Heart right ventricle (tissue), 16 donors: ENCODE results near the gene SND1. TPM values are rescaled to one million over a fixed set of nuclear protein-coding genes. Genes with fewer than 3 reads are reported as not detected.

Experiments
- ATAC-seq, 8 donors: fragments of 200-7000 bp; cut with Tn5 transposase; one replicate each; pipeline ENCODE4 v1.9.1; 2020; ENCODE audit warnings: mild to moderate bottlenecking in 8 of 8, moderate library complexity in 8 of 8, moderate number of reproducible peaks in 1 of 8
- DNase-seq, 2 donors: peaks; one replicate each; pipeline ENCODE4 v3.0.0-alpha.2; 2020
- H3K27ac ChIP-seq, 10 donors: fragments of 200-600 bp; sonication (generic) in 2 of 10; one replicate each; pipeline versions ENCODE4 v1.5.0 to v1.8.0; 2020 to 2022; ENCODE audit warnings: mild to moderate bottlenecking in 3 of 10
- H3K27me3 ChIP-seq, 7 donors: fragments of 200-600 bp; one replicate each; pipeline ENCODE4 v1.8.0; 2021 to 2022; ENCODE audit warnings: mild to moderate bottlenecking in 2 of 7
- H3K36me3 ChIP-seq, 9 donors: fragments of 200-600 bp; sonication (generic) in 1 of 9; one replicate each; pipeline versions ENCODE4 v1.5.0 to v1.8.0; 2020 to 2022; ENCODE audit warnings: mild to moderate bottlenecking in 2 of 9
- H3K4me1 ChIP-seq, 9 donors: fragments of 200-600 bp; sonication (generic) in 1 of 9; one replicate each; pipeline versions ENCODE4 v1.5.0 to v1.8.0; 2020 to 2022; ENCODE audit warnings: mild to moderate bottlenecking in 4 of 9
- H3K4me3 ChIP-seq, 10 donors: fragments of 200-600 bp; sonication (generic) in 2 of 10; one replicate each; pipeline versions ENCODE4 v1.5.0 to v1.8.0; 2020 to 2022; ENCODE audit warnings: mild to moderate bottlenecking in 7 of 10, moderate library complexity in 2 of 10
- H3K9me3 ChIP-seq, 11 donors: fragments of 200-600 bp in 10 of 11; sonication (generic) in 2 of 11; one replicate each; pipeline versions ENCODE4 v1.5.0 to v1.8.0; 2013 to 2022; ENCODE audit warnings: mild to moderate bottlenecking in 2 of 11, control low read depth in 1 of 11, moderate library complexity in 1 of 11
- CTCF ChIP-seq, 9 donors: fragments of 200-600 bp; sonication (generic) in 2 of 9; IDR thresholded peaks; one replicate each; pipeline versions ENCODE4 v1.5.0 to v1.8.0; 2021 to 2022; ENCODE audit warnings: antibody characterized with exemption in 9 of 9, mild to moderate bottlenecking in 5 of 9, moderate library complexity in 1 of 9
- WGBS, 2 donors: extraction: QIAGEN DNeasy Blood & Tissue Kit; methylation state at CpG; one replicate each; pipeline ENCODE4 v1.1.7; 2013; ENCODE audit warnings: inconsistent platforms in 1 of 2; 5-methylcytosine and 5-hydroxymethylcytosine counted together
- intact Hi-C, 10 donors: fragments of 100-400 bp; cut with DNase I; formaldehyde crosslinking; loops; one replicate each; pipeline versions ENCODE4 v1.11.1 to v1.14.2; 2022
- polyA plus RNA-seq, 2 donors: library from polyadenylated mRNA; stranded (reverse); fragments of 200-250 nt; gene quantifications; one replicate each; pipeline ENCODE4 v1.2.3, GENCODE V29; 2013
- total RNA-seq, 10 donors: library from RNA; stranded (reverse); fragmentation: NEBNext Ultra II Directional in 3 of 10; extraction: Animal tissue kit (Norgen Biotek cat#: 25700) in 3 of 10; gene quantifications; one replicate each; pipeline versions ENCODE4 v1.2.1 to v1.2.4, GENCODE V29; 2021 to 2023
- donor health status: Arrhythmogenic right ventricular cardiomyopathy.
- donor health status: ischemic (EF 13 %, LVEDD 7.1; RV severe dilation, severe dysfunction).
- donor health status: healthy with polysubstance abuse.
- donor health status: DM: no; HTN: yes; CAD: no.
- donor health status: DM: no; HTN: no; CAD: no.
- donor health status: ischemic (EF 25% LVEDD 6.9; RV normal size, moderate dysfunction).
- donor health status: ischemic (EF 25% LVEDD 5.7; RV mildly dilated, moderate dysfunction).
- donor health status: healthy.
- donor health status: DM: yes; HTN: yes; CAD: no.
- donor health status: Ischemic cardiomyopathy.
- donor health status: ischemic (EF 35%, LVEDD 5.7; RV mildly dilated, moderate dysfunction).
- donor health status: nonischemic (EF 11% LVEDD 7.7; RV severe dilation, severe dysfunction).
- donor health status: DM: yes; HTN: yes; CAD: no.
- donor health status: PGD.
- donor health status: ischemic (EF 29% LVEDD 5.4; RV normal size, mild dysfunction).
- donor health status: nonischemic (EF 23%, LVEDD 6.1; RV moderate dilation, normal function).

Gene SND1
- total and polyA plus RNA-seq, 12 donors = 39.9 to 107 (median 80.8) TPM

GRCh38 chr7:127884066-127884559 is 232.1 kb downstream of the SND1 start:
- WGBS, 2 donors = 72 to 91% methylated on average over 3 of the region's 3 CpGs
- TF ChIP-seq CTCF (IDR thresholded peaks at IDR 0.05) = peak in 4 of 9 donors; percentile 7 to 29 (median 18)
- no peaks in the 10 kb centered on the region for H3K27me3 ChIP-seq
- intact Hi-C loops = no loop called here
- ATAC-seq = peak in 6 of 8 donors; percentile 43 to 90 (median 69)
- H3K4me3 ChIP-seq = no peak overlapping the region
- H3K4me1 ChIP-seq = peaks cover 0 to 61% (median 36%) of the 10 kb centered on the region in 9 donors
- H3K9me3 ChIP-seq = no peaks in the 10 kb centered on the region
- H3K27ac ChIP-seq = peak overlapping the region in 2 of 10 donors; percentile 11 to 46
- DNase-seq = peak in 1 of 2 donors; percentile 17
- peaks cover 0 to 15% (median 4%) of the 10 kb centered on the region in 9 donors for H3K36me3 ChIP-seq

GRCh38 chr7:127885222-127885772 is 233.3 kb downstream of the SND1 start:
- H3K4me1 ChIP-seq = peaks cover 0 to 66% (median 36%) of the 10 kb centered on the region in 9 donors
- ATAC-seq = no peak
- no peak for TF ChIP-seq CTCF (IDR thresholded peaks at IDR 0.05)
- no peak for DNase-seq
- H3K4me3 ChIP-seq = no peak overlapping the region
- no peaks in the 10 kb centered on the region for H3K9me3 ChIP-seq
- peak overlapping the region in 6 of 10 donors; percentile 2 to 44 (median 38) for H3K27ac ChIP-seq
- peaks cover 0 to 25% (median 5%) of the 10 kb centered on the region in 9 donors for H3K36me3 ChIP-seq
- WGBS, 2 donors = 86 to 96% methylated on average over 3 of the region's 3 CpGs
- H3K27me3 ChIP-seq = no peaks in the 10 kb centered on the region
- intact Hi-C loops = no loop called here

GRCh38 chr7:127885843-127886242 is 233.8 kb downstream of the SND1 start:
- Histone ChIP-seq H3K9me3 (no peaks in the 10 kb centered on the region), H3K4me3 (no peak overlapping the region), H3K4me1 (peaks cover 0 to 66% (median 36%) of the 10 kb centered on the region in 9 donors), H3K27ac (peak overlapping the region in 7 of 10 donors; percentile 2 to 44 (median 37)), H3K27me3 (no peaks in the 10 kb centered on the region), H3K36me3 (peaks cover 0 to 25% (median 5%) of the 10 kb centered on the region in 9 donors)
- WGBS, 2 donors = 38 to 45% methylated on average over 4 of the region's 4 CpGs
- peak in 1 of 2 donors; percentile 20 for DNase-seq
- no peak for TF ChIP-seq CTCF (IDR thresholded peaks at IDR 0.05)
- peak in 7 of 8 donors; percentile 35 to 82 (median 49) for ATAC-seq
- intact Hi-C loops = no loop called here

GRCh38 chr7:127886248-127886647 is 234.3 kb downstream of the SND1 start:
- WGBS, 2 donors = 57 to 79% methylated on average over 3 of the region's 3 CpGs
- ATAC-seq (no peak), DNase-seq (no peak)
- peaks cover 0 to 66% (median 36%) of the 10 kb centered on the region in 9 donors for H3K4me1 ChIP-seq
- TF ChIP-seq CTCF (IDR thresholded peaks at IDR 0.05) = no peak
- H3K27ac ChIP-seq = peak overlapping the region in 5 of 10 donors; percentile 23 to 44 (median 38)
- intact Hi-C loops = no loop called here
- H3K4me3 ChIP-seq = no peak overlapping the region
- H3K27me3 ChIP-seq = no peaks in the 10 kb centered on the region
- H3K36me3 ChIP-seq = peaks cover 0 to 25% (median 5%) of the 10 kb centered on the region in 9 donors
- no peaks in the 10 kb centered on the region for H3K9me3 ChIP-seq
